IMR-90 (cell line): ENCODE data around the gene RHBDF1. TPM values are rescaled to one million over a fixed set of nuclear protein-coding genes. Genes with fewer than 3 reads are reported as not detected.

Experiments
- ATAC-seq: fragments of 200-7000 bp; cut with Tn5 transposase; 2 replicates; pipeline ENCODE4 v1.9.1; 2020; ENCODE audit warnings: low read depth, mild to moderate bottlenecking, moderate library complexity
- BruUV-seq: library from RNA; stranded (reverse); fragments of 400-500 nt; replicated peaks from 2 replicates; lab custom pipeline; 2021; lab: Mats Ljungman, UMichigan
- CTCF ChIA-PET: fragments of 300-600 bp; formaldehyde crosslinking; extraction: SDS; loops from one replicate; lab custom pipeline; 2021; ENCODE audit warnings: antibody characterized with exemption; lab: Yijun Ruan, JAX
- POLR2A ChIA-PET: fragments of 300-600 bp; sonication (Branson Sonifier 250); formaldehyde crosslinking; loops from one replicate; lab custom pipeline; 2022; ENCODE audit warnings: antibody characterized with exemption; ENCODE audit not compliant: unreplicated experiment; lab: Charles Lee
- DNase-seq: peaks from one replicate; pipeline ENCODE4 v3.0.0; 2013
- H2AFZ ChIP-seq: replicated peaks from 2 replicates; pipeline ENCODE3; 2013; ENCODE audit warnings: low read length, mild to moderate bottlenecking; ENCODE audit not compliant: poor library complexity
- H2AK5ac ChIP-seq: 2 replicates; pipeline ENCODE4 v1.6.1; 2013; ENCODE audit warnings: low read depth, low read length, inconsistent platforms
- H2AK9ac ChIP-seq: replicated peaks from 2 replicates; pipeline ENCODE3; 2013; ENCODE audit warnings: mild to moderate bottlenecking, low read depth, low read length, moderate library complexity; ENCODE audit not compliant: poor library complexity
- H2BK120ac ChIP-seq: 2 replicates; pipeline ENCODE4 v1.6.1; 2013; ENCODE audit warnings: low read depth, low read length, inconsistent platforms
- H2BK15ac ChIP-seq: 3 replicates; pipeline ENCODE4 v1.6.1; 2013; ENCODE audit warnings: low read depth, low read length, inconsistent platforms
- H2BK20ac ChIP-seq: 2 replicates; pipeline ENCODE4 v1.6.1; 2013; ENCODE audit warnings: low read depth, mild to moderate bottlenecking, inconsistent platforms, low read length, moderate library complexity
- H2BK5ac ChIP-seq: 2 replicates; pipeline ENCODE4 v1.6.1; 2013; ENCODE audit warnings: mild to moderate bottlenecking, low read depth, low read length, inconsistent platforms; ENCODE audit not compliant: poor library complexity, severe bottlenecking
- H3K14ac ChIP-seq: replicated peaks from 2 replicates; pipeline ENCODE4 v1.6.1; 2013; ENCODE audit warnings: low read depth, low read length, inconsistent platforms
- H3K18ac ChIP-seq: 2 replicates; pipeline ENCODE4 v1.6.1; 2013; ENCODE audit warnings: low read depth, low read length, control low read depth
- H3K23ac ChIP-seq: 2 replicates; pipeline ENCODE4 v1.6.1; 2013; ENCODE audit warnings: low read depth, low read length, inconsistent platforms
- H3K27ac ChIP-seq: 2 replicates; pipeline ENCODE4 v1.5.1; 2013; ENCODE audit warnings: mild to moderate bottlenecking, control low read depth, low read length; ENCODE audit not compliant: insufficient read depth
- H3K27me3 ChIP-seq: 2 replicates; pipeline ENCODE4 v1.6.1; 2013; ENCODE audit warnings: low read length; ENCODE audit not compliant: control insufficient read depth, insufficient read depth
- H3K36me3 ChIP-seq: 2 replicates; pipeline ENCODE4 v1.6.1; 2013; ENCODE audit warnings: low read length, mixed read lengths; ENCODE audit not compliant: control insufficient read depth, insufficient read depth
- H3K4ac ChIP-seq: 2 replicates; pipeline ENCODE4 v1.6.1; 2013; ENCODE audit warnings: low read depth, low read length, inconsistent platforms
- H3K4me1 ChIP-seq: 2 replicates; pipeline ENCODE4 v1.6.1; 2013; ENCODE audit warnings: low read length, mixed read lengths; ENCODE audit not compliant: control insufficient read depth, insufficient read depth
- H3K4me2 ChIP-seq: 2 replicates; pipeline ENCODE4 v1.6.1; 2013; ENCODE audit warnings: low read depth, mild to moderate bottlenecking, control low read depth, low read length, moderate library complexity
- H3K4me3 ChIP-seq: 2 replicates; pipeline ENCODE4 v1.5.1; 2013; ENCODE audit warnings: low read depth, mild to moderate bottlenecking, control low read depth, low read length, moderate library complexity; ENCODE audit not compliant: insufficient read depth
- H3K56ac ChIP-seq: 2 replicates; pipeline ENCODE4 v1.6.1; 2013; ENCODE audit warnings: low read length, inconsistent platforms; ENCODE audit not compliant: insufficient read depth; ENCODE audit errors: extremely low read depth
- H3K79me1 ChIP-seq, 2 experiments: 2 replicates each; pipeline ENCODE4 v1.6.1; 2013; ENCODE audit warnings: low read length in 2 of 2, inconsistent platforms in 1 of 2, low read depth in 1 of 2
- H3K9ac ChIP-seq: 2 replicates; pipeline ENCODE4 v1.6.1; 2013; ENCODE audit warnings: low read depth, low read length, control low read depth
- H3K9me1 ChIP-seq: 2 replicates; pipeline ENCODE4 v1.6.1; 2013; ENCODE audit warnings: low read length, inconsistent platforms; ENCODE audit not compliant: insufficient read depth
- H3K9me3 ChIP-seq: 2 replicates; pipeline ENCODE4 v1.6.1; 2013; ENCODE audit warnings: low read length; ENCODE audit not compliant: control insufficient read depth, insufficient read depth
- H4K20me1 ChIP-seq: 2 replicates; pipeline ENCODE4 v1.6.1; 2013; ENCODE audit warnings: low read length, inconsistent platforms; ENCODE audit not compliant: insufficient read depth
- H4K5ac ChIP-seq: 2 replicates; pipeline ENCODE4 v1.6.1; 2013; ENCODE audit warnings: mild to moderate bottlenecking, low read depth, low read length, control low read depth
- H4K8ac ChIP-seq, 2 experiments: 2 replicates each; pipeline ENCODE4 v1.6.1; 2013; ENCODE audit warnings: low read depth in 2 of 2, low read length in 2 of 2, control low read depth in 1 of 2, inconsistent platforms in 1 of 2
- H4K91ac ChIP-seq: 2 replicates; pipeline ENCODE4 v1.6.1; 2013; ENCODE audit warnings: low read depth, low read length, inconsistent platforms; ENCODE audit not compliant: insufficient read depth
- CEBPB ChIP-seq: IDR thresholded peaks from 2 replicates; pipeline ENCODE4 v1.6.1; 2012; ENCODE audit warnings: low read depth, low read length, improper control_type of control experiment
- CHD1 ChIP-seq: IDR thresholded peaks from 2 replicates; pipeline ENCODE4 v1.6.1; 2012; ENCODE audit warnings: low read depth, low read length, improper control_type of control experiment
- CTCF ChIP-seq: conservative IDR thresholded peaks from 2 replicates; pipeline ENCODE4 v1.5.1; 2012; ENCODE audit warnings: mild to moderate bottlenecking, low read depth, low read length, improper control_type of control experiment
- ELK1 ChIP-seq: fragments of 150-350 bp; IDR thresholded peaks from 2 replicates; pipeline ENCODE4 v1.6.1; 2016; ENCODE audit warnings: low read depth, mild to moderate bottlenecking, low read length, moderate library complexity, borderline replicate concordance
- FOS ChIP-seq: fragments of 150-350 bp; IDR thresholded peaks from 2 replicates; pipeline ENCODE4 v1.6.1; 2016; ENCODE audit warnings: low read depth, low read length
- MAZ ChIP-seq: IDR thresholded peaks from 2 replicates; pipeline ENCODE4 v1.6.1; 2012; ENCODE audit warnings: low read depth, mild to moderate bottlenecking, low read length, improper control_type of control experiment, moderate library complexity, borderline replicate concordance
- MXI1 ChIP-seq: IDR thresholded peaks from 2 replicates; pipeline ENCODE4 v1.6.1; 2012; ENCODE audit warnings: low read depth, mild to moderate bottlenecking, low read length, moderate library complexity, borderline replicate concordance
- NFE2L2 ChIP-seq: fragments of 150-350 bp; IDR thresholded peaks from 2 replicates; pipeline ENCODE4 v1.6.1; 2016; ENCODE audit warnings: low read depth, mild to moderate bottlenecking, low read length
- POLR2A ChIP-seq: IDR thresholded peaks from 2 replicates; pipeline ENCODE4 v1.6.1; 2012; ENCODE audit warnings: mild to moderate bottlenecking, low read depth, low read length
- RAD21 ChIP-seq: IDR thresholded peaks from 2 replicates; pipeline ENCODE4 v1.6.1; 2012; ENCODE audit warnings: low read length, improper control_type of control experiment
- RCOR1 ChIP-seq: IDR thresholded peaks from 2 replicates; pipeline ENCODE4 v1.6.1; 2012; ENCODE audit warnings: mild to moderate bottlenecking, low read length, improper control_type of control experiment; ENCODE audit not compliant: insufficient replicate concordance
- RFX5 ChIP-seq: IDR thresholded peaks from 2 replicates; pipeline ENCODE4 v1.8.0; 2012; ENCODE audit warnings: low read depth, mild to moderate bottlenecking, low read length, moderate library complexity
- SMC3 ChIP-seq: fragments of 150-350 bp; IDR thresholded peaks from 2 replicates; pipeline ENCODE4 v1.6.1; 2016; ENCODE audit warnings: low read depth, mild to moderate bottlenecking, antibody characterized with exemption, low read length, moderate library complexity
- USF2 ChIP-seq: fragments of 150-350 bp; IDR thresholded peaks from 2 replicates; pipeline ENCODE4 v1.6.1; 2017; ENCODE audit warnings: mild to moderate bottlenecking, antibody characterized with exemption, low read length, low read depth
- WGBS, 2 experiments: methylation state at CpG; one replicate each; pipeline versions ENCODE4 v1.1.5 to v1.1.7; 2013; ENCODE audit warnings: missing lambda C conversion rate in 2 of 2; ENCODE audit not compliant: insufficient read length in 1 of 2; ENCODE audit errors: extremely low coverage in 2 of 2; 5-methylcytosine and 5-hydroxymethylcytosine counted together
- dilution Hi-C: fragments of 300-500 bp; cut with HindIII; formaldehyde crosslinking; loops from one replicate; pipeline ENCODE4 v1.14.3; 2018; ENCODE audit warnings: low sequenced_read_pairs; ENCODE audit not compliant: unreplicated experiment
- in situ Hi-C: fragments of 300-500 bp; cut with MboI; formaldehyde crosslinking; loops from 3 replicates; pipeline ENCODE4 v1.14.3; 2019; ENCODE audit warnings: low sequenced_read_pairs, inconsistent platforms, mixed read lengths
- intact Hi-C: fragments of 100-400 bp; cut with micrococcal nuclease; formaldehyde crosslinking; loops from 2 replicates; pipeline ENCODE4 v1.10.0; 2022
- polyA plus RNA-seq, 3 experiments: library from polyadenylated mRNA; depleted of rRNA; stranded (reverse); fragments of >200 nt; gene quantifications; 2 replicates each; pipeline ENCODE4 v1.2.3, GENCODE V29; 2012; ENCODE audit warnings: low replicate concordance in 1 of 3
- total RNA-seq: library from RNA; depleted of rRNA; stranded (reverse); fragments of >200 nt; gene quantifications from 2 replicates; pipeline ENCODE4 v1.2.3, GENCODE V29; 2012

RHBDF1 gene
- total and polyA plus RNA-seq, 2 of the 4 experiments (the other 2 are of a cell fraction), result 13.8 to 86.6 TPM

DNA sequence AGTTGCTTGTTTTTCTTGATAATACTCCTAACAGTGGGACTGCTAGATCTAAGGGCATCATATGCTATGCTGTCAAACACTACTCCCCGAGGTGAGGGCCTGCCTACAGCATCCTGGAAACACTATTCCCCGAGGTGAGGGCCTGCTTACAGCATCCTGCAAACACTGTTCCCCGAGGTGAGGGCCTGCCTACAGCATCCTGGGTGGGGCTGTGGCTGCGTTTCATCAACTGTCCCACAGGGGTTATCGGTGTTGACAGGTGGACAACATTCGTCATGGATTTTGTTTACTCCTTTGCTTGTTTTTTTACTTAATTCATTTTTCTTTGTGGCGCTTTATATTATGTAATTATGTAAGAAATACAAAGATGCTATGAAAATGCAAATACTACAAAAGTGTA is 43.6 kb upstream of the RHBDF1 start (continued):
- no peak for TF ChIP-seq NFE2L2

DNA sequence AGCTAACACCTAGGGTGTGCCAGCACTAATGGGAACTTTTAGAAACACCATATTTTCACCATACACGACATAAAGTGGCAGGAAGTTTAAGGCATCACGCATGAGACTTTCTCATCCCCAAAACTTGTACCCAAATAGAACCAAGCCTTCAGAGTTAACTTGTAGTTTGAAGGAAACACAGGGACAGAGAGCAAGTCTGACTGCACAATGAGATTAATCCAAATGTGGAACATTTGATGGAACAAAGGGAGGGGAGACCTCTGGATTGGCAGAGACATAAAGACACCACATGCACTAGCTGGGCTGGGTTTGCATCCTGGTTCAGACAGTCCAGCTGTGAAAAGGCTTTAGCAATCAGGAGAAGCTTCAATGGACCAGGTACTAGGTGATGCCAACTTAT is 41.9 kb upstream of the RHBDF1 start:
- Histone ChIP-seq H2AFZ (no peak overlapping the region), H2BK15ac (peak overlapping the region; percentile 57; the same call in 2 of the 3 replicates), H2BK20ac (peak overlapping the region; percentile 74), H2BK120ac (peak overlapping the region; percentile 86), H3K14ac (peak overlapping the region; percentile 64), H4K20me1 (peaks cover 9% of the 10 kb centered on the region), H3K27ac (peak overlapping the region; percentile 65; the same call in 1 of the 2 replicates), H2AK9ac (no peak overlapping the region), H3K9me3 (no peaks in the 10 kb centered on the region), H3K4me1 (peaks cover 16% of the 10 kb centered on the region), H3K79me1 (peaks cover 0 to 38% of the 10 kb centered on the region in 2 experiments; a peak in 3 of 4 replicates), H3K27me3 (no peaks in the 10 kb centered on the region), H3K4me3 (no peak overlapping the region), H3K23ac (no peak overlapping the region), H3K18ac (no peak overlapping the region), H3K4me2 (no peak overlapping the region), H3K4ac (peak overlapping the region; percentile 87), H4K5ac (peak overlapping the region; percentile 41; the same call in 1 of the 2 replicates), H4K91ac (peak overlapping the region; percentile 82), H4K8ac (peak overlapping the region in 1 of 2 experiments; percentile 72; a peak in 2 of 4 replicates), H3K9me1 (peaks cover 25% of the 10 kb centered on the region), H3K9ac (no peak overlapping the region), H3K56ac (no peak overlapping the region), H2AK5ac (peak overlapping the region; percentile 91), H2BK5ac (peak overlapping the region; percentile 73), H3K36me3 (peaks cover 24% of the 10 kb centered on the region)
- BruUV-seq, result no TSS peak
- ChIA-PET CTCF (no interaction called here), POLR2A (no interaction called here)
- ATAC-seq (no peak), DNase-seq (no peak)
- intact Hi-C loops (no loop called here), dilution Hi-C loops (no loop called here), in situ Hi-C loops (no loop called here)
- WGBS, 2 experiments, result no CpG with 5 or more reads among the region's 2 CpGs
- no peak for TF ChIP-seq CEBPB
- TF ChIP-seq ELK1, result no peak
- TF ChIP-seq USF2, result no peak
- TF ChIP-seq CHD1, result no peak
- no peak for TF ChIP-seq RAD21
- TF ChIP-seq CTCF, result no peak
- no peak for TF ChIP-seq NFE2L2
- TF ChIP-seq MAZ, result no peak
- TF ChIP-seq MXI1, result no peak
- no peak for TF ChIP-seq RFX5
- no peak for TF ChIP-seq SMC3
- TF ChIP-seq FOS, result no peak
- no peak for TF ChIP-seq POLR2A
- no peak for TF ChIP-seq RCOR1
